Raji (cell line): ENCODE results near the gene BNIP1.
A peak's percentile ranks its signal among the peaks of the same experiment; 100 is the strongest.

ENCODE experiments used
- POLR2A ChIP-seq: IDR thresholded peaks from 2 replicates; pipeline ENCODE4 v1.6.1; 2011; ENCODE audit warnings: low read depth, low read length, control low read depth; ENCODE audit not compliant: insufficient read depth

Gene BNIP1

DNA sequence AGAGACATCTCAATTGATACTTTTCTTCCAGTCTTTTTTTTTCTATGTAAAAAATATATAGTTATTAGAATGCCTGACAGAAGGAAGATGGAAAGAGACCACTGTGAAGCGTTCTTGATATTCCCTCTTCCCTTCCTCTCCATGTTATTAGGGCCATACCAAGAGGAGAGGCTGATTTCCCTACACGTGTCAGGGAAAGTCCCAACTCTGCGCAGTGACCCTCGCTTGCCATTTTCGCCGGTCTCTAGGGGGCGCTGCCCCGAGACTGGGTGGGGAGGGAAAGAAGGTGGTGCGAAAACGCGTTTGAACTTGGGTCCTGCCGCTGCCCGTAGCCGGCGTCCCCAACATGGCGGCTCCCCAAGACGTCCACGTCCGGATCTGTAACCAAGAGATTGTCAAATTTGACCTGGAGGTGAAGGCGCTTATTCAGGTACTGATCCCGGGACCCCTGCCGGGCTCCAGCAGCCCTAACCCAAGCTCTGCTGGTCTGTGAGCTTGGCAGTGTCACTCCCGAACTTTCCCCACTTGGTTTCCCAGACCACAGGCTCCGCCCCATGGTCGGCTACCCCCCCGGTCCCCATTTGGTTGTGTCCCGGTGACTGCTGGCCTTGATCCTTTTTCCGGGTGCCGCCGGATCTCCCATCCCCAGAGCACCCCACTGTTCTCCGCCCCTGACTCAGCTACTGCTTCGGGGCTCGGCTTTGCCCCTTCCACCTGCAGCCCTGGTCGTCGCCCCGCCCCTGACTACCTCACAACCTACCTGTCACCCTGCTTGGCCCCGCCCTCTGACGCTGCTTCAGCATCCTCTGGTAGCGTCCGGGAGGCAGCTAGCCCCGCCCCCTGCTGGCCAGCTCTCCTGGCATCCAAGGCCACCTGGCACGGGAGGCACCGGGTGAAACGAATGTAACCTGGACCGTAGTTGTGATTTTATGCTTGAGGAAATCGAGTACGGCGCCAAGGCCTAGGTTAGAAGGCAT, at the start of gene BNIP1:
Gene BNIP1 (plus strand): TSS at position 332 of the 977 bp plus-strand sequence. CDS start 15 bp downstream, at position 347.
- peak; percentile 69 for TF ChIP-seq POLR2A

DNA sequence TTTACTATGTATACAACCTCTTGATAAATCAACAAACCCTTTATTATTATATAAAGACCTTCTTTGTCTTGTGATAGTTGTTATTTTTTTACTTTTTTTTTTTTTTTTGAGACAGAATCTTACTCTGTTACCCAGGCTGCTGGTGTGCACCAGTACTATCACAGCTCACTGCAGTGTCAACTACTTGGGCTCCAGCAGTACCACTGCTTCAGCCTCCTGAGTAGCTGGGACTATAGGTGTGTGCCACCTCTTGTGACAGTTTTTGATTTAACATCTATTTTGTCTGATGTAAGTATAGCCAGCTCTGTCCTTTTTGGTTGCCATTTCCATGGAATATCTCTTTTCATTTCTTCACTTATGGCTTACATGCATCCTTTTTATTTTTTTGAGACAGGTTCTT, 45.5 kb upstream of the BNIP1 start:
- TF ChIP-seq POLR2A: no peak

- TF ChIP-seq POLR2A: no peak
Observed at GRCh38 chr5:173099461-173099860, 44.9 kb upstream of the BNIP1 start.

DNA sequence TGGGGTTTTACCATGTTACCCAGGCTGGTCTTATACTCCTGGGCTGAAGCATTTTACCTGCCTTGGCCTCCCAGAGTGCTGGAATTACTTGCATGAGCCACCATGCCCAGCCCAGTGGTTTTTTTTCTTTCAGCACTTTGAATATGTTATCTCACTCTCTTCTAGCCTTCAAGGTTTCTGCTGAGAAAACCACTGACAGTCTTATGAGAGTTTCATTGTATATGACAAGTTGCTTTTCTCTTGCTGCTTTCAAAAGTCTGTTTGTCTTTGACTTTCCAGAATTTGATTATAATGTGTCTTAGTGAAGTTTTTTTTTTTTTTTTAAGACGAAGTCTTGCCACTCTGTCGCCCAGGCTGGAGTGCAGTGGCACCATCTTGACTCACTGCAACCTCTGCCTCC, 43.1 kb upstream of the BNIP1 start:
- no peak for TF ChIP-seq POLR2A

DNA sequence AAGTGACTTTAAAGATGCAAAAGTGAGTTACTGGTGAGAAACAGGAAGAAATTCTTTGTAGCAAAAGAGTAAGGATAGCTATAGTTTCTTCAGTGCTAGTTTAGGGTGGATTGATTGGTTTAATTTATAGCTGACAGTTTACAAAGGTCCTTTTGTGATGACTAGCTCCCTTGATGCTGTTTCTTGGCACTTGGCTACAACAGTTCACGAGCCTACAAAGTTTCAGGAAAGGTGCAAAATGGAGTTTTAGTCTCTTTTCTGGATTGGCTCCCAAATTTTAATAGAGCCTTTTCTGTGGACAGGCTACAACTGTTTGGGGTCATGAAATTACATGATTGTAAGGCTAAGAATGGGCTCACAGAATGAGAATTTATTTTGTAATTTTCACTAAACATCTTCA, 40.9 kb upstream of the BNIP1 start:
- TF ChIP-seq POLR2A: no peak

- no peak for TF ChIP-seq POLR2A
Observed at GRCh38 chr5:173108914-173109313, 35.4 kb upstream of the BNIP1 start.

DNA sequence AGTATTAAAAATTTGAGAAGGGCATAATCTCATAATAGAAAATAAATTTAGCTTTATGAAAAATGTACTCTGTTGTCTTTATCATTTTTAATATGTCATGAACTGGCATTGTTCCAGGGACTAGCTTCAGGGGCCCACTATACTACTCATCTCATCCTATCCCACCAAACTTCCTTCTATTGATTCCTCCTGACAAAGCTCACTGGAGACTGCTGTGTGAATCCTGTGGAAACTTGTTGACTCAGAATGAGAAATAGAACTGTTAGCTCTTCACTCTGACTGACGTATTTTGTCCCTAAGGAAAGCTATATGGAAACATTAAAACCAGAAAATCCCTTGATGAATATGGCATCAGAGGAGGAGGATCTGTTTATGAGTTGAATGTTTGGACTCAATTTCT, 29.8 kb upstream of the BNIP1 start:
- TF ChIP-seq POLR2A: no peak

DNA sequence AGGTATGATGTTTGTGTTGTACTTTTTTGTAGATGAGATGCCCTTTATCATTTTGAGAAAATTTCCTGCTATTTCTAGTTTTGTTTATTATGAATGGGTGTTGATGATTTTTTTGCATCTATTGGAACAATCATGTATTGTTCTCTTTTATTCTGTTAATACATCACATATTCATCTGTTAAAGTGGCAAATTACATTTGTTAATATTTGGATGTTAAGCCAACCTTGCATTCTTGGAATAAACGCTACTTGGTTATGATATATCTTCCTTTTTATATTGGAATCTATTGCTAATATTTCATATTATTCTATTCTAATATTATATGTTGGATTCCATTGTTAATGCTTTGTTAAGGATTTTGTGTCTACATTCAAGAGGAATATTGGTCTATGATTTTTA, 24.6 kb upstream of the BNIP1 start:
- TF ChIP-seq POLR2A: no peak

DNA sequence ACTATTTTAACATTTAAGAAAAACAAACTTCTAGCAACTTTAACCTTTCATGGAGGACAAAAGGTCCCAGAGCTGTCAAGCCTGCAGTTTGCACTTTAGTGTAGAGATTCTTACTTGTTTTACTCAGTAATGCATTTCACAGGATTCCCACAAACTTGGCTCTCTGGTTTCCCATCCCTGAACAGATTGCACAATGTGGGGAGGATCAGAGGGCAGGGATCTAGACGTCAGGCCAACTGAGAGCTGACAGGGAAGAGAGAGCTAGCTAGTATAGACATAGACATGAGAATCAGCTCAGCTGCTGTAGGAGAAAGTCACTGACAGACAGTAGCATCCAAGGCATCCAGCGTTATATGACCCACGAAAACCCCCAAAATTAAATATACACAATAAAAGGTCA, 20.9 kb upstream of the BNIP1 start:
- no peak for TF ChIP-seq POLR2A

GRCh38 chr5:173138707-173139106, 5.6 kb upstream of the BNIP1 start:
- no peak for TF ChIP-seq POLR2A

GRCh38 chr5:173139631-173140030, 4.7 kb upstream of the BNIP1 start:
- no peak for TF ChIP-seq POLR2A

- no peak for TF ChIP-seq POLR2A
Observed at GRCh38 chr5:173140769-173141168, 3.6 kb upstream of the BNIP1 start.

GRCh38 chr5:173143567-173143966, 764 bp upstream of the BNIP1 start:
- TF ChIP-seq POLR2A: no peak

DNA sequence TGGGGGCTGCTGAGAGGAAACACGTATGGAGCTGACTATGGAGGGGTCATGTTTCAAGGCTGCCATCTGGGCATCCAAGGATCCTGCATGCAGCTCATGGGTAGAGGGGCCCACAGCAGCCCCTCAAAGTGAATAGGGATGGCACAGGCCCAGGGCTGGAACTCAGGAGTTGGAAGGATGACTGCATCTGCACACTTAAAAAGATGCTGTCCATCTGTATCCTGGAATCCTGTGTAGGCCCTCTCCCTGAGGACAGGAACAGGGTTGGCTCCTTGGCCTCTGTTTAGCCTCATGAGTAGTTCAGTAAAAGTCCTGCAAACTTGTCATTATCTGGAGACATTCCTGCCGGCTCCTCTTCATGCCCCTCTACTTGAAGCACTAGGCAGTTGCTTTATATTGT, 4.0 kb downstream of the BNIP1 start:
- TF ChIP-seq POLR2A: no peak

GRCh38 chr5:173152547-173152946, 8.2 kb downstream of the BNIP1 start:
- TF ChIP-seq POLR2A: no peak

DNA sequence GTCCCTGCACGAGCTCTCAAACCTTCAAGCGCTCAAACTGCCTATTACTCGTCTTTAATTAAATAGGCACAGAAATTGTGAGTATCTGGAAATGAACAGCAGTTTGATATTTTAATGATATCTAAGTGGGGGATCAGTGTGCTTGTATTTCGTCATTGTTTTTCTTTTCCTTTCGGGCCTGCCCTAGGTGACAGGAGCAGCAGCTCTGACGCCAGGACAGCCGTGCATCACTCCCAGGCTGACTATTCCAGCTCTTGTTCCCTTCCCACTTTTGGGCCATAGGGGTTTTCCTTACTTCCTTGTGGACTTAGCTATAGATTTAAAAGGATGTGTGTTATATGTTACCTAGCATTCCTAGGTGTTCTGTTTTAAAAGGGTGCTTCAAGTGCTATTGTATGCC, 9.5 kb downstream of the BNIP1 start:
- TF ChIP-seq POLR2A: no peak

- TF ChIP-seq POLR2A: no peak
Observed at GRCh38 chr5:173155912-173156311, 11.6 kb downstream of the BNIP1 start.
